ENCODE measurements around the gene ADRB2.

ADRB2 gene

DNA sequence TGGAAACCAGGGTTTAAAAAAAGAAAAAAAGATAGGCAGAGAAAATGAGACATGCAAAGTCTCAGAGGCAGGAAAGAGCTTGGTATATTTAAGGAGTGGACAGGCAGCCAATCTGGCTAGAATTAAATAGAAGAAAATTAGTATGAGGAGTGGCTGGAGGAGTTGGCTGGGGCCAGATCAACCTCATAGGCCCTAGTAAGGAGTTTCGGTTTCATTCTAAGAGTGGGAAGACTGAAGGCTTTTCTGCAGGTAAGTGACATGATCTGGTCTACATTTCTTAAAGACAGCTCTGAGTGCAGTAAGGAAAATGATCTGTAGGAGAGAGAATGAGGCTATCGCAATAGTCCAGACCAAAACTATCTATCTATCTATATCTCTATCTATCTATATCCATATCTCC, 27.5 kb downstream of the ADRB2 start:
- TF ChIP-seq EZH2phosphoT487 (conservative IDR thresholded peaks at IDR 0.05; ENCODE audit: low read length), result no peak
- TF ChIP-seq, protein P1, sequence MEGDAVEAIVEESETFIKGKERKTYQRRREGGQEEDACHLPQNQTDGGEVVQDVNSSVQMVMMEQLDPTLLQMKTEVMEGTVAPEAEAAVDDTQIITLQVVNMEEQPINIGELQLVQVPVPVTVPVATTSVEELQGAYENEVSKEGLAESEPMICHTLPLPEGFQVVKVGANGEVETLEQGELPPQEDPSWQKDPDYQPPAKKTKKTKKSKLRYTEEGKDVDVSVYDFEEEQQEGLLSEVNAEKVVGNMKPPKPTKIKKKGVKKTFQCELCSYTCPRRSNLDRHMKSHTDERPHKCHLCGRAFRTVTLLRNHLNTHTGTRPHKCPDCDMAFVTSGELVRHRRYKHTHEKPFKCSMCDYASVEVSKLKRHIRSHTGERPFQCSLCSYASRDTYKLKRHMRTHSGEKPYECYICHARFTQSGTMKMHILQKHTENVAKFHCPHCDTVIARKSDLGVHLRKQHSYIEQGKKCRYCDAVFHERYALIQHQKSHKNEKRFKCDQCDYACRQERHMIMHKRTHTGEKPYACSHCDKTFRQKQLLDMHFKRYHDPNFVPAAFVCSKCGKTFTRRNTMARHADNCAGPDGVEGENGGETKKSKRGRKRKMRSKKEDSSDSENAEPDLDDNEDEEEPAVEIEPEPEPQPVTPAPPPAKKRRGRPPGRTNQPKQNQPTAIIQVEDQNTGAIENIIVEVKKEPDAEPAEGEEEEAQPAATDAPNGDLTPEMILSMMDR (IDR thresholded peaks at IDR 0.05; ENCODE audit: insufficient read depth, low read length, poor library complexity, severe bottlenecking), result no peak
- Histone ChIP-seq H3K4me2 (ENCODE audit: low read depth, low read length, poor library complexity, severe bottlenecking) (no peak overlapping the region), H3K4me3 (ENCODE audit: insufficient read depth, low read length, poor library complexity, severe bottlenecking) (no peak overlapping the region), H3K9me2 (replicated peaks; ENCODE audit: insufficient read depth, low read length) (no peaks in the 10 kb centered on the region), H3K36me3 (ENCODE audit: low read length) (no peaks in the 10 kb centered on the region), H3K27me3 (ENCODE audit: low read length) (no peaks in the 10 kb centered on the region), H2AFZ (ENCODE audit: low read depth, low read length, severe bottlenecking) (no peak overlapping the region), H3K9ac (ENCODE audit: low read length) (no peak overlapping the region), H4K20me1 (ENCODE audit: low read depth, low read length) (no peaks in the 10 kb centered on the region), H3K27ac (ENCODE audit: low read depth, low read length) (no peak overlapping the region), H3K9me3 (ENCODE audit: insufficient read depth, low read length) (no peaks in the 10 kb centered on the region), H3K79me2 (ENCODE audit: insufficient read depth, low read length) (no peaks in the 10 kb centered on the region), H3F3A (ENCODE audit: insufficient read depth) (no peaks in the 10 kb centered on the region)

DNA sequence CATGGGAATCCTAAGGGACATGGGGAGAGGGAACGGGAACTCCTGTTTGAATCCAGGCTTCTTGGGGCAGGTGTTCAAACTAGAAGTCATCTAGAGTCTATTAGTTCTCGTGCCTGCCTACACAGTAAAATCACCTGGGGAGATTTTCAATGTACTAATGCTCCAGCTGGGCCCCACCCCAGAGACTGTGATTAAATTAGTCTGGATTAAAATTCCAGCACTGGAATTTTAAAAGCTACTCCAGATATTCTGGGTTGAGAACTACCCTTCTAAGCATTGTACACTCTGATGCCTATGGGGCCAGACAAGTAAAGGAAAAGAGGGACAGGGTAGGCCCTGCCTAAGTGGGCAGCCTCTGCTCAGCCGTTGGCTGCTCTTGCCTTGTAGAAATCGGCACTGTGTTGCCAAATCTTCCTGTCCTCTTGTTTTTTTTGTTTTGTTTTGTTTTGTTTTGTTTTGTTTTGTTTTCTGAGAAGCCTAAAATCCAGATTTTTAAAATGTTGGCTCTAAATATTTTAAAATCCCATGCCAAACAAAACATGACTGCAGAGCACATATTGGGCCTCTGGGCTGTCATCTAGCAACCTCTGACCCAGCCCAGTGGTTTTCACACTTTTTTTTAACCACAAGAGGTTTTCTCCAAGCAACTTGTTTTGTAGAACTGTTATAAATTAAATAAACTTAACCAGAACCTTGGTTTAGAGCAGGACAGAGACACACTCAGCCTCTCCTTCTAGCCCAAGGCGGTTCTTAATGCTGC, 29.0 kb downstream of the ADRB2 start:
- Histone ChIP-seq H3K27ac (ENCODE audit: low read depth, low read length) (no peak overlapping the region), H3K4me2 (ENCODE audit: low read depth, low read length, poor library complexity, severe bottlenecking) (no peak overlapping the region), H4K20me1 (ENCODE audit: low read depth, low read length) (no peaks in the 10 kb centered on the region), H3K36me3 (ENCODE audit: low read length) (no peaks in the 10 kb centered on the region), H3K9me3 (ENCODE audit: insufficient read depth, low read length) (no peaks in the 10 kb centered on the region), H3K9ac (ENCODE audit: low read length) (no peak overlapping the region), H3K79me2 (ENCODE audit: insufficient read depth, low read length) (no peaks in the 10 kb centered on the region), H3K4me3 (ENCODE audit: insufficient read depth, low read length, poor library complexity, severe bottlenecking) (no peak overlapping the region), H3K9me2 (replicated peaks; ENCODE audit: insufficient read depth, low read length) (no peaks in the 10 kb centered on the region), H3F3A (ENCODE audit: insufficient read depth) (no peaks in the 10 kb centered on the region), H2AFZ (ENCODE audit: low read depth, low read length, severe bottlenecking) (no peak overlapping the region), H3K27me3 (ENCODE audit: low read length) (no peaks in the 10 kb centered on the region)
- TF ChIP-seq, protein P1 (IDR thresholded peaks at IDR 0.05; ENCODE audit: insufficient read depth, low read length, poor library complexity, severe bottlenecking), result no peak
- TF ChIP-seq EZH2phosphoT487 (conservative IDR thresholded peaks at IDR 0.05; ENCODE audit: low read length), result no peak

DNA sequence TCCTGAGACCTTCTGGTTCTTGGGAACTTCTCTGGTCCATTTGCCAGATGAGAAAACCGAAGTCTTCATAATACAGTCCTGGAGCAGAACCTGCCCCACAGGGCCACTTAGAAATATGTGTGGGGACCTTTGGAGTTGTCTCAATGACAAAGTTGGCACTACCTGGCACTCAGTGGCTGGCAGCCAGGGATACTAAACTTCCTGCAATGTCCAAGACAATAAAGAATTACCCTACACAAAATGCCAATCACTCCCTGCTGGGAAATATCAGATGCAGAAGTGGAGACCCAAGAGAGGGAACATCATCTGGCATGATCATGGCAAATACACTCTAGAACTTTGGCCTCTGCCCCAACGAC, 29.6 kb downstream of the ADRB2 start:
- H2AFZ ChIP-seq (ENCODE audit: low read depth, low read length, severe bottlenecking), result no peak overlapping the region
- no peaks in the 10 kb centered on the region for H3K9me2 ChIP-seq (replicated peaks; ENCODE audit: insufficient read depth, low read length)
- no peaks in the 10 kb centered on the region for H3F3A ChIP-seq (ENCODE audit: insufficient read depth)
- no peak for TF ChIP-seq EZH2phosphoT487 (conservative IDR thresholded peaks at IDR 0.05; ENCODE audit: low read length)
- TF ChIP-seq, protein P1 (IDR thresholded peaks at IDR 0.05; ENCODE audit: insufficient read depth, low read length, poor library complexity, severe bottlenecking), result no peak
- no peaks in the 10 kb centered on the region for H3K9me3 ChIP-seq (ENCODE audit: insufficient read depth, low read length)
- no peaks in the 10 kb centered on the region for H3K79me2 ChIP-seq (ENCODE audit: insufficient read depth, low read length)
- no peaks in the 10 kb centered on the region for H3K36me3 ChIP-seq (ENCODE audit: low read length)
- no peak overlapping the region for H3K4me2 ChIP-seq (ENCODE audit: low read depth, low read length, poor library complexity, severe bottlenecking)
- H3K27me3 ChIP-seq (ENCODE audit: low read length), result no peaks in the 10 kb centered on the region
- H3K4me3 ChIP-seq (ENCODE audit: insufficient read depth, low read length, poor library complexity, severe bottlenecking), result no peak overlapping the region
- H4K20me1 ChIP-seq (ENCODE audit: low read depth, low read length), result no peaks in the 10 kb centered on the region
- H3K27ac ChIP-seq (ENCODE audit: low read depth, low read length), result no peak overlapping the region
- no peak overlapping the region for H3K9ac ChIP-seq (ENCODE audit: low read length)
